Uterus (tissue), 2 donors: Measurements from ENCODE around the gene RNF128.
A peak's percentile ranks its signal among the peaks of the same experiment; 100 is the strongest.

Experiments
- POLR2A ChIP-seq, 2 donors: fragments of 450-650 bp; IDR thresholded peaks; one replicate each; pipeline ENCODE4 v1.6.1; 2016; ENCODE audit warnings: antibody characterized with exemption in 2 of 2, mild to moderate bottlenecking in 1 of 2, moderate library complexity in 1 of 2
- TF ChIP-seq, protein P1 (sequence below), 4 experiments: fragments of 200-600 bp in 2 of 4; fragments of 450-650 bp in 2 of 4; sonication (generic) in 2 of 4; IDR thresholded peaks; one replicate each; pipeline ENCODE4 v1.5.1; 2016 to 2019; ENCODE audit warnings: antibody characterized with exemption in 4 of 4, mild to moderate bottlenecking in 2 of 4, moderate library complexity in 1 of 4

DNA sequence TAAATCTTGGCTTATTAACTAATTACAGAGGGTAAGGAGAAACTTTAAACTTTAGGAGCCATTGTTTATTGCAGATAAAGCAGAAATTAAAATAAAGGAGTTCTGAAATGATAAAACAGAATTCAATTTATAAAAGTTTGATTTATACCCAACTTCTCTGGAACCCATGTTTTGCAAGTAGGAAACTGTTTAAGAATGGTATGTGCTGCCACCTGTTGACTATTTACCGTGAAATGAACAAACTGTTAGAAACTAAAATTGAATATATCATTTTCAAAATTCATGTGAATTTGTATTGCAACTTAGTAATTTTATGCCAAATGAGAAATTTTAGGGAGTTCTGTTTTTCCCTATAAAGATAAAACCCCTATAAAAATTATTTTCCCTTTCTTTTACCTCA is 65.0 kb downstream of the RNF128 start:
- TF ChIP-seq, protein P1, sequence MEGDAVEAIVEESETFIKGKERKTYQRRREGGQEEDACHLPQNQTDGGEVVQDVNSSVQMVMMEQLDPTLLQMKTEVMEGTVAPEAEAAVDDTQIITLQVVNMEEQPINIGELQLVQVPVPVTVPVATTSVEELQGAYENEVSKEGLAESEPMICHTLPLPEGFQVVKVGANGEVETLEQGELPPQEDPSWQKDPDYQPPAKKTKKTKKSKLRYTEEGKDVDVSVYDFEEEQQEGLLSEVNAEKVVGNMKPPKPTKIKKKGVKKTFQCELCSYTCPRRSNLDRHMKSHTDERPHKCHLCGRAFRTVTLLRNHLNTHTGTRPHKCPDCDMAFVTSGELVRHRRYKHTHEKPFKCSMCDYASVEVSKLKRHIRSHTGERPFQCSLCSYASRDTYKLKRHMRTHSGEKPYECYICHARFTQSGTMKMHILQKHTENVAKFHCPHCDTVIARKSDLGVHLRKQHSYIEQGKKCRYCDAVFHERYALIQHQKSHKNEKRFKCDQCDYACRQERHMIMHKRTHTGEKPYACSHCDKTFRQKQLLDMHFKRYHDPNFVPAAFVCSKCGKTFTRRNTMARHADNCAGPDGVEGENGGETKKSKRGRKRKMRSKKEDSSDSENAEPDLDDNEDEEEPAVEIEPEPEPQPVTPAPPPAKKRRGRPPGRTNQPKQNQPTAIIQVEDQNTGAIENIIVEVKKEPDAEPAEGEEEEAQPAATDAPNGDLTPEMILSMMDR (IDR thresholded peaks at IDR 0.05), result peak in 1 of 4 experiments; percentile 9
- TF ChIP-seq POLR2A (IDR thresholded peaks at IDR 0.05), result no peak
